T-helper 2 cell treated with Interferon-gamma antibody and Interleukin-4, amounts not matched to agents 5 μg/mL and 100 μg/mL, for 36 hours (primary cell): ENCODE results near the gene ECEL1.
A peak's percentile ranks its signal among the peaks of the same experiment; 100 is the strongest.

ENCODE experiments used
- DNase-seq: peaks from one replicate; pipeline ENCODE4 v3.0.0; 2021; ENCODE audit warnings: low spot score
- H3K27ac Mint-ChIP-seq: one replicate; pipeline ENCODE4 v1.8.0; 2021; ENCODE audit warnings: mild to moderate bottlenecking, mixed read lengths
- H3K27me3 Mint-ChIP-seq: one replicate; pipeline ENCODE4 v1.8.0; 2021; ENCODE audit warnings: low read depth, mixed read lengths
- H3K36me3 Mint-ChIP-seq: one replicate; pipeline ENCODE4 v1.8.0; 2021; ENCODE audit warnings: low read depth, mixed read lengths
- H3K4me1 Mint-ChIP-seq: one replicate; pipeline ENCODE4 v1.8.0; 2021; ENCODE audit warnings: low read depth, mixed read lengths
- H3K4me3 Mint-ChIP-seq: one replicate; pipeline ENCODE4 v1.8.0; 2022; ENCODE audit warnings: mild to moderate bottlenecking, moderate library complexity, mixed read lengths
- H3K9me3 Mint-ChIP-seq: one replicate; pipeline ENCODE4 v1.8.0; 2021; ENCODE audit warnings: mixed read lengths

Gene ECEL1

DNA sequence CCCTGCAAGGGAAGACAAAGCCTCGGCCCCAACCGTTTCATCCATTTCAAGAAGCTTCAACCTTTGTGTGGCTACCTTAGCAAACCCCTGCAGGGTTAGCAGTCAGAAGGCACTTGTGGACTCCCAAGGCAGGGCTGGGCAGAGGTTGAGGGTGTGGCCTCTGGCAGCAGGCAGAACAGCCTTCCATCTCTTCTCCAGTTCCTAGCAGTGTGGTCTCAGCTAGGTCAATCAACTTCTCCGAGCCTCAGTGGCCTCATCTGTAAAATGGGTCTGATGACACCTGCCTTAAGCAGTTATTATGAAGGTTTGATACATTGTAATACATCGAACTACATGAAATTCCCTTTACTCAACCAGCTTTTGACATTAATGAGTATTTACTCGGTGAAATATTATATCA, 25.7 kb upstream of the ECEL1 start:
- H3K27me3 Mint-ChIP-seq, result peaks cover 8% of the 10 kb centered on the region
- H3K4me1 Mint-ChIP-seq, result no peaks in the 10 kb centered on the region

DNA sequence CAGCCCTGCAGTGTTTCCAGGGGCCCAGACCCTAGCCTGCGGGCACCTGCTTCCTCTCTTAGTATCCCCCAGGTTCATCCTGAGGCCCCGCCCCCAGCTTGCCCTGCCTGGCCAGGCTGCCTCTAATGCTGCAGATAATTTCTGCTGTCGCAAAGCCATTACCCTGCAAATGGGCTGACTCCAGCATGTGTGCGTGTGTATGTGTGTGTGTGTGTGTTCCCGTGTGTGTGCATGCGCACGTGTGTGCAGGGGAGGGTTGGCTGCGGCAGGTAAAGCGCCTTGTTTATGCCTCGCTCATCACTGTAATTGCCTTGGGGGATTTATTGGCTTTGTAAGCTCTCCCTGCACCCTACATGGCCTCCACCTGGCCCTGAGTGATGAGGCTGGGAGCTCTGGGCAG, 25.0 kb upstream of the ECEL1 start:
- no peak for DNase-seq
- Mint-ChIP-seq H3K9me3 (no peaks in the 10 kb centered on the region), H3K4me1 (no peaks in the 10 kb centered on the region), H3K27me3 (peaks cover 8% of the 10 kb centered on the region), H3K36me3 (no peaks in the 10 kb centered on the region), H3K27ac (no peak overlapping the region), H3K4me3 (no peak overlapping the region)

More for the DNA sequence above, 25.7 kb upstream of the ECEL1 start:
- H3K27ac Mint-ChIP-seq, result no peak overlapping the region
- H3K4me3 Mint-ChIP-seq, result no peak overlapping the region
- DNase-seq, result no peak
- H3K36me3 Mint-ChIP-seq, result no peaks in the 10 kb centered on the region
- no peaks in the 10 kb centered on the region for H3K9me3 Mint-ChIP-seq

DNA sequence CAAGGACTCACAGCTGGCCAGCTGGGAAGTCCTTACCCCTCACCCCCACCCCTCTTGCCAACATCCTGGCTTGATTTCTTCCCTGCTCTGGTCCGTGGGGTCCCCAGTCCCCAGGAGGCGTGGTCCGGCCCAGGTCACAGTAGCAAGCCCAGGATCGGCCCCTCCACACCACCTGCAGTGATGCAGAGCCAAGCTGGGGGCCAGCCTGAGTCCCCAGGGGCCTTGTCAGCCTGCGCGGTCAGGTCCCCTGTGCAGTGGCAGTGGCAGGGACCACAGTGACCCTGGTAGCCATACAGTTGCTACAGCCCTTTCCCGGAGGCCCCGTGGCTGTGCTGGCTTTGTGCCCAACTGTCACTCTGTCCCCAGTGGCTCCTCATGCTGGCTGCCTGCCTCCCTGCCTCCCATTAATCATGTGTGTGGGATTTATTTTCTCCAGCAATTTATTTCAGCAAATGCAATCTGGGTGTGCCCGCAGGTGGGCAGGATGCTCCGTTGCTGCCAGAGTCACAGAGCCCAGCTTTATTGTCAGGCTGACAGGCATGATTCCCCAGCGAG, 23.8 kb upstream of the ECEL1 start:
- peaks cover 8% of the 10 kb centered on the region for H3K27me3 Mint-ChIP-seq
- no peak for DNase-seq
- no peaks in the 10 kb centered on the region for H3K36me3 Mint-ChIP-seq
- no peaks in the 10 kb centered on the region for H3K9me3 Mint-ChIP-seq
- no peaks in the 10 kb centered on the region for H3K4me1 Mint-ChIP-seq
- H3K4me3 Mint-ChIP-seq, result no peak overlapping the region
- H3K27ac Mint-ChIP-seq, result no peak overlapping the region

DNA sequence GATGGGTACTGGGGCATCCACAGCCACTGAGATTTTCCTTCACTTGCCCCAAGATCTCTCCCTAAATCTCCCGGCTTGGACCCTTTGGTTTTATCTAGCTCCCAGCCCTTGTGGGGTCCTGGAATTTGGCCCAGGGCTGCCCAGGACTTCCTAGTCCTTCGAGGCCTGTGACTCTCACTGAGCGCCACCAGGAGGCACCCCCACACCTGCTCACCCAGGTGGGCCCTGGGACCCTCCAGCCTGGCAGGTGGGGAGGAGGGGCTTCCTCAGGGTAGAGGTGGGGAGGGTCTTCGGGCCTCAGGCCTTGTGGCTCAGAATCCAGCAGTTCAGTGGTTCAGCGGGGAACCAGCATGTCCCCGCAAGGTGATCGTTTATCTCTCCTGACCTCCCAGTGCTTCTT, 20.6 kb upstream of the ECEL1 start:
- Mint-ChIP-seq H3K4me1 (no peaks in the 10 kb centered on the region), H3K9me3 (no peaks in the 10 kb centered on the region), H3K27ac (no peak overlapping the region), H3K4me3 (no peak overlapping the region), H3K27me3 (peaks cover 23% of the 10 kb centered on the region), H3K36me3 (no peaks in the 10 kb centered on the region)
- no peak for DNase-seq

DNA sequence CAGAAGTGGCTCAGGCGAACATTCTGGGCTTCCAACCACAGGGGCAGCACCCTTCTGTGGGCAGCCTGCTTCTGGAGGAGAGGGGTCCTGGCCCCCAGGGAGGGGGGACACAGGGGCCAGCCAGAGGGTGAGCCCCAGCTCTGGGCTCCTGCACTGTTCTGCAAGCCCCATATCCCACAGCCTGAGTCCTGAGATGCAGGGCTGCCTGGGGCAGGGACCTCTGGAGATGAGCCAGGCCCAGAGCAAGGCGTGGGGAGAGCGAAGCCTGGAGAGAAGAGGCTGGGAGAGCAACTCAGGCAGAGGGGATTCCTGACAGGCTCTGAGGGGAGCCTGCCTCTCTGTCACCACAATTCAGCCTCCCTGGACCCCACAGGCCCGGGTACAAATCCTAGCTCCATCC, 19.1 kb upstream of the ECEL1 start:
- no peak overlapping the region for H3K27ac Mint-ChIP-seq
- no peak for DNase-seq
- peaks cover 2% of the 10 kb centered on the region for H3K4me1 Mint-ChIP-seq
- H3K4me3 Mint-ChIP-seq, result no peak overlapping the region
- peaks cover 32% of the 10 kb centered on the region for H3K27me3 Mint-ChIP-seq
- H3K36me3 Mint-ChIP-seq, result no peaks in the 10 kb centered on the region
- no peaks in the 10 kb centered on the region for H3K9me3 Mint-ChIP-seq

DNA sequence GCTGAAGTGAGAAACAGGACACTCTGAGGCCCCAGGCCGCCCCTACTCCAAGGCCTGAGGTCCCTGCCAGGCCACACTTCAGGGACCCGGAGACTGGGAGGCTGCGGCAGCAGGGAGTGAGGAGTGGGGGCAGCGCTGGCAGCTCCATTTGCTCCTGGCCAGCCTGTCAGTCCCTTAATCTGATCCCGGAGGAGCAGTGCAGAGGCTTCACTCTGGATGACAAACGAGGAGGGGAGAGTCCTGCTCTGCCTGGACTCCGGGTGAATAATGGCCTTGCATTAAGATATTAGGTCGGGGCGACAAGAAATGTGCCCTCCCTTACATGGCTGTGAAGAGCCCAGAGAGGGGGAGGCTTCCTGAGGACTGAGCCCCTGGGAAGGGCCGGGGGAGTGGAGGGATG, 18.2 kb upstream of the ECEL1 start:
- no peak for DNase-seq
- Mint-ChIP-seq H3K4me3 (no peak overlapping the region), H3K27ac (no peak overlapping the region), H3K9me3 (no peaks in the 10 kb centered on the region), H3K27me3 (peaks cover 39% of the 10 kb centered on the region), H3K4me1 (peaks cover 2% of the 10 kb centered on the region), H3K36me3 (no peaks in the 10 kb centered on the region)

DNA sequence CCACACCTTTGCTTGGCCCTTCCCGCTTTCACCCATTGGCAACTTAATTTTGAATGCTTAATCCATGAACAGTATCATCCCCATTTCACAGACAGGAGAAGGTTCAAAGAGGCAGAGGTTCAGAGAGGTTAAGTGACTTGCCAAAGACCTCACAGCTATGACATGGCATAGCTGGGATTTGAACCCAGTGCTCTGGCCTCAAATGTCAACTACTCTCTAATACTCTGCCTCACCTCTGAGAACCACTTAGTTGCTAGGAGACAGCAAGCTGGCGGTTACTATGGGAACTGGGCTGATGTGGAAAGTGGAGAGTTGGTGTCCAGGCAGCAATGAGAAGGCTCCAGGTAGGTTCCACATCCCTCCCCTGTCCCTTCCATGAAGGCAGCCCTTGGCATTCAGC, 16.8 kb upstream of the ECEL1 start:
- Mint-ChIP-seq H3K27ac (no peak overlapping the region), H3K27me3 (peaks cover 44% of the 10 kb centered on the region), H3K4me3 (no peak overlapping the region)

DNA sequence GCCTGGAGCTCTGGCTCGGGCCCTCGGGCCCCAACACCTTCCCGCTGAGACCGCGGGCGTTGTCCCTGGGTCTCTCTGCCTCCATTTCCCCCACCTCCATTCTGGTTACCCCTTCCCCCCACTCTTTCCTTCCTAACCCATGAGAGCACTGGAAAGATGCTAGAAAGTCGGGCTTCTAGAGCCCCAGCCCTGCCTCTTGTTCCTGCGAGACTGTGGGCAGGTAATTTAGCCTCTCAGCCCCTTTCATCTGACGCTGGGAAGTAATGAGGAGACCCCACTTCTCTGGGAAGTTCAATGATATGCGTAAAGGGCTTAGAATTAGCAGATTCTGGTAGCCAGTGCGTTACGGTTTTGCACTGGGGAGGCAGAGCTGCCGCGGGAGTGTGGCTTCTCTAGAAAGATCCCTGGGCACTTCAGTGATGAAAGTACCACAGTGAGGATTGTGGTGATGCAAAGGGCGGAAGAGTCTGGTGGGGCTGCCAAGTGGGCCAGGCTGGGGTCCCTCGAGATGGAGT, 16.2 kb upstream of the ECEL1 start:
- H3K4me3 Mint-ChIP-seq, result no peak overlapping the region
- no peaks in the 10 kb centered on the region for H3K36me3 Mint-ChIP-seq
- H3K4me1 Mint-ChIP-seq, result peaks cover 2% of the 10 kb centered on the region
- H3K9me3 Mint-ChIP-seq, result no peaks in the 10 kb centered on the region
- peaks cover 44% of the 10 kb centered on the region for H3K27me3 Mint-ChIP-seq
- H3K27ac Mint-ChIP-seq, result no peak overlapping the region
- no peak for DNase-seq

More for the DNA sequence above, 16.8 kb upstream of the ECEL1 start:
- Mint-ChIP-seq H3K4me1 (peaks cover 2% of the 10 kb centered on the region), H3K9me3 (no peaks in the 10 kb centered on the region), H3K36me3 (no peaks in the 10 kb centered on the region)
- no peak for DNase-seq

DNA sequence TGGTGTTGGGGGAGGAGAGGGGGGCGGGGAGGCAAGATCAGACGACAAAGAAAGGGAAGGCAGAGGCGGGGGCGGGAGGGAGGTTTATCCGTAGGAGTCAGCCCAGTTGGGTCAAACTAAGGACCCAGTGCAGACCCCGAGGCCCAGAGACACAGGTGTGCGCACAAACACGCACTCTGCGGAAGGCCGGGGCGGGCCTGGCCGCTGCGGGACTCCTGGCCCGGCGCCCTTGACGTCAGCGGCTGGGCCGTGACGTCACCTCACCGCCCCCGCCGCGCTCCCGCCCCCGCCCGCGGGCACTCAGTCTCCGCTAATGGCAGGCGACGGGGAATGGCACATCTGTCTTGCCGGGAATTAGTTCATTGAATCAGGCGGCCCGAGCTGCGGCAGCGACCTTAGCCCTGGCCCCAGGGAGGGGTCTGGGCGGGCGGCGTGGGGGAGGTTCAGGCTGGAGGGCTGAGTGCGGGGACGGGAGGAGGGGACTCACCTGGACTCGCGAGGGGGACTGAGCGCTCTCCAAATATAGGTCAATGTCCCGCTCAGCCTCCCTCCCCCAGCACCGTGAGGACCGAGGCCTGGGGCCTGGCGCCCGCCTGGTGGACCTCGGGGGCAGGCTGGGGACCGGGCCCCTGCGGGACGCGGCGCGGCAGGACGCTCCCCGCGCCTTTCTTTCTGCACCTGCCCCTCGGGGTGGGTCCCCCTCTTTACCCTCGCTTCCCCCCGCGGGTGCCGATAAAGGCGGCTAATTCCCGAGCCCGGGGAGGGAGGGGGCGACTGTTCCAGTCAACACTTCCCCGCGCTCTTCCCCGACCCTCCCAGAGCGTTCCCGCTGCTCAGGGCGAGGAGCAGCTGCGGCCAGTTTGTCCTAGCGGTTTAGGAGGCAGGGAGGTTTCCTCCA, 15.5 kb upstream of the ECEL1 start:
- Mint-ChIP-seq H3K4me3 (no peak overlapping the region), H3K9me3 (no peaks in the 10 kb centered on the region), H3K4me1 (peaks cover 2% of the 10 kb centered on the region), H3K36me3 (no peaks in the 10 kb centered on the region), H3K27ac (no peak overlapping the region), H3K27me3 (peaks cover 44% of the 10 kb centered on the region)
- DNase-seq, result peak; percentile 54

DNA sequence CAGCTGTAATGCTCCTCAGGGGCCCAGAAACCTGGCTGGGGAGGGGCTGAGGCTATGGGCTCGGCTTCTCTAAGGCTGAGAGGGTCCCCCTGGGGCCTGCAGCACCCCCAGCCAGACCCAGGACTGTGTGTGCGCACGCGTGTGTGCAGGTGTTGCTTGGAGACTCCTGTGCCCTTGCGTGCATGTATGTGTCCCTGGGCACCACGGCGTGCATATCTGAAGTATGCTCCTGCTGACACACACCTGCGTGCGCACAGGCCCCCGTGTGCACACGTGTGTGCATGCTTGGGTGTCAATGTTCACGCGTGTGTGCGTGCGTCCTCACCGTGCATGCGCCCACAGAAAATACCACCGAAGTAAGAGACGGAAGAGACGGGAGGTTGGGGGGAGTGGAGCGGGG, 14.9 kb upstream of the ECEL1 start:
- no peak overlapping the region for H3K27ac Mint-ChIP-seq
- H3K36me3 Mint-ChIP-seq, result no peaks in the 10 kb centered on the region
- H3K4me3 Mint-ChIP-seq, result no peak overlapping the region
- H3K27me3 Mint-ChIP-seq, result peaks cover 44% of the 10 kb centered on the region
- no peaks in the 10 kb centered on the region for H3K9me3 Mint-ChIP-seq
- DNase-seq, result no peak
- H3K4me1 Mint-ChIP-seq, result peaks cover 2% of the 10 kb centered on the region

DNA sequence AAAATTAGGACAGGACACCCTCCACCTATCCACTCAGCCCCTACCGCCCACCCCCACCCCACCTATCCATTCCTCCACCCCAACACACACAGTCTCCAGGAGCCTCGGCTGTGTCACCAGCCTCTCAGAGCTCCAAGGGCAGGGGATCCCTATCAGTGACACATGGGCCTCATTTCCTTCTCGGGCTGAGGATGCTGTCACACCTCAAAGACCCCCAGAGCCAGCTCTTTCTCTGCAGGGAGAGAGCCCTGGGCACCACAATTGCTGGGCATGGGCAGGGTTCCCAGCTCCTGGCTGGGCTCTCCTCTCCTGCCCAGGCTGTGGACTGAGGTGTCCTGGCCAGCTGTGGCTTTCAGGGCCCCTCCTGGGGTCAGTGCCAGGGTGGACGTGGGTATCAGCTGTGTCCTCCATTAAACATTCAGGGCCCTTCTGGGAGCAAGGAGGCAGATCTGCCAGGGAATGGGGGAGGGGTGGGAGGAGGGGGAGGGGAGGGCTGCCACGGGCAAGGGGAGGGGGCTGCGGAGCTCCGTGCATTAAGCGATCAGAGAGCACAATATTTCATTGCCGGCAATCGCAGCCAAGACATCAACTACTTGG, 14.3 kb upstream of the ECEL1 start:
- Mint-ChIP-seq H3K4me1 (peaks cover 2% of the 10 kb centered on the region), H3K27ac (no peak overlapping the region), H3K27me3 (peaks cover 44% of the 10 kb centered on the region), H3K9me3 (no peaks in the 10 kb centered on the region), H3K4me3 (no peak overlapping the region), H3K36me3 (no peaks in the 10 kb centered on the region)
- no peak for DNase-seq

DNA sequence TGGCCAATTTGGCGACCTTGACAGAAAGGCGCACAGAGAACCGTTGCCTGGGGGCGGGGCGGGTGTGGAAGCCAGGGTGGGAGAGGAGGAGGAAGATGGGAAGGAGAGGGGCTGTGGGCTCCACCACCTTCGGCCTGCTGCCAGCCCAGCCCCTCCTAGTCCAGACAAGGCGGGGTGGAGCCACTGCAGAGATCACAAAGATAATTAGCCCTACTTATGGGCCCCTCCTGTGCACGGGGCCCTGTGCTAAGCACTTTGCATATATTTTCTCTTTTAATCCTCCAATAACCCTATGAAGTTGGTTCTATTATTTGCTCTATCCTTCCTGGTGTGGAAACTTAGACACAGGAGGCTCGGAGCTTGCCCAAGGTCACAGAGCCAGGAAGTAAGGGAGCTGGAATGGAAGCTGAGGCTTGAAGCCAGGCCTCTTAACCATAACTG, 13.7 kb upstream of the ECEL1 start:
- no peak for DNase-seq
- peaks cover 44% of the 10 kb centered on the region for H3K27me3 Mint-ChIP-seq
- peaks cover 2% of the 10 kb centered on the region for H3K4me1 Mint-ChIP-seq
- H3K9me3 Mint-ChIP-seq, result no peaks in the 10 kb centered on the region
- H3K4me3 Mint-ChIP-seq, result no peak overlapping the region
- no peaks in the 10 kb centered on the region for H3K36me3 Mint-ChIP-seq
- no peak overlapping the region for H3K27ac Mint-ChIP-seq

DNA sequence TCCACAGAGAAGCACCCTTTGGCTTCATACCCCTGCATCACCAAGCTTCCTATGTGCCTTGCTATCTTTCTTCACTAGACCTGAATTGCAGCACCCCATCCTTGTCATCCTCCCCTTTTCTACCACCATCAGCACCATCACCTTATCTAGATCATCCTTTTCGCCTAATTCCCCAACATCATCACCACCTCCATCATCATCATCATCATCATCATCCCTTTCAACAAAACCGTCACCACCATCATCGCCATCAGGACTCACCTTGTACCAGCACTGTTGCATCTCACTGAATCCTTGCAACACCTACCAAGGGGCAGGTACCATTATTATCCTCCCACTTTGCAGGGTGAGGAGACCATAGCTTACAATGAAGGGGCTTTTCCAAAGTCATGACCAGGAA, 10.8 kb upstream of the ECEL1 start:
- Mint-ChIP-seq H3K27me3 (peaks cover 21% of the 10 kb centered on the region), H3K9me3 (no peaks in the 10 kb centered on the region), H3K4me1 (peaks cover 2% of the 10 kb centered on the region), H3K36me3 (no peaks in the 10 kb centered on the region), H3K4me3 (no peak overlapping the region), H3K27ac (no peak overlapping the region)
- no peak for DNase-seq

DNA sequence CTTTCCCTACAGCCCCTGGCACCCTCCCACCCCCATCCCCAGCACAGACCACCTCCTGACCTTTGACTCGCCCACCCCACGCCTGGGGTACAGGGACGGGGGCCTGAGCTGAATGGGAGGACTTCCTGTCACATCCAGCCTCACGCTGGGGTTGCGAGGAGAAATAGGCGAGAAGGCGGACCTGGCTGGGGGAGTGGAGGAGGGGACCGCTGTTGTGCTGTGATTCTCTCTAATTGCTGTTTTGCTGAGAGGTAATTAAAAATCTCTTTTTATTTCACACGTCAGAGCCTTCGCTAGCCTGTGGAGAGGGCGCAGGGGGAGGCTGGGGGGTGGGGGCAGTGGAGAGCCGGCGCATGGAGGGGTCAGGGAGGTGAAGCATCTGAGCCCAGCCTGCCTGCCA, 9.7 kb upstream of the ECEL1 start:
- H3K36me3 Mint-ChIP-seq, result no peaks in the 10 kb centered on the region
- H3K4me1 Mint-ChIP-seq, result no peaks in the 10 kb centered on the region
- no peak overlapping the region for H3K27ac Mint-ChIP-seq
- H3K27me3 Mint-ChIP-seq, result peaks cover 17% of the 10 kb centered on the region
- H3K4me3 Mint-ChIP-seq, result no peak overlapping the region
- DNase-seq, result no peak
- H3K9me3 Mint-ChIP-seq, result no peaks in the 10 kb centered on the region
